Left renal cortex interstitium (tissue), 4 donors: ENCODE results near the gene SLC6A13. TPM values are rescaled to one million over a fixed set of nuclear protein-coding genes. Genes with fewer than 3 reads are reported as not detected.

Experiments used
- DNase-seq, 4 donors: peaks; one replicate each; pipeline ENCODE4 v3.0.0-alpha.2; 2013; ENCODE audit warnings: low read depth in 4 of 4, low spot score in 2 of 4, missing footprints in 1 of 4
- polyA plus RNA-seq, 4 donors: library from polyadenylated mRNA; unstranded; fragments of 120-200 nt; gene quantifications; one replicate each; pipeline ENCODE4 v1.2.1, GENCODE V29; 2013; ENCODE audit not compliant: insufficient read length in 4 of 4

SLC6A13 gene
- polyA plus RNA-seq, 4 donors, result 39.0 to 57.4 (median 52.4) TPM

DNA sequence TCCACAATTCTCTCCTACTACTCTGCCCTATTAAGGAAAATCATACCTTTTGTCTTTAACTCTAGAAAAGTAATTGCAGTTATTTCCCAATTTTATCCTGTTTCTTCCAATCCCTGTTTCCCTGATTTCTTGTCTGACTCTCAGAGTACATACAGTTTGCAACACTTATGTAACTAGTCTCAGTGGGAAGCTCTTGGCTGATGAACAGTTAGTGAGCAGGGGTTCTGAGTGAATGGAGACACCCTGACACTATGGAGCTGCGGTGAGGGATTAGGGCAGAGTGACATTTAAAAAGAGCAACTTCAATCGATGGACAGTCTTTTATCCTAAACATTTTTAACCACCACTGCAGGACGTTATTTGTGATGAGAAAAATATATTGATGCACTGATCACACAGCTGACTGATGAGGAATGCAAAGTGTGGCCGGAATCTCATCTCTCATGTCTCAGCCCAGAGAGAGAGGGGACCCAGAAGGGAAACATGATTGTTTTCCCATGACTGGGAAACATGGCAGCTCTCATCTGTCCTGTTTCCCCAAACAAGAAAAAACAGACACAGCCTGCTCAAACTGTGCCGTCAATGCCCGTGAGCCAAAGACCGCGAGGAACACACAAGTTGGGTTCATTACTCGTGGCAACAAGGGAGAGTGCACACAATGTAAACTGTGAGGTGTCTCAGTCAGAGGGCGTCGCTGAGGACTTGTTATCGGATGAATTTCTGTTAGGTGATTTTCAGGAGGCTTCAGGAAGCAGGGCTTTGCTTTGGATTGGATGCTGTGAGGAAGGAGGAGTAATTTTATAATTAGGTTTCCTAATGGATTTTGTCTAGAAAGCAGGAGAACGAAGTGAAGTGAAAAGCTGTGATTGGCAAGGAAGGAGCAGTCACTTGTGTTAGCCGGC is 5.2 kb upstream of the SLC6A13 start:
- DNase-seq, result no peak

DNA sequence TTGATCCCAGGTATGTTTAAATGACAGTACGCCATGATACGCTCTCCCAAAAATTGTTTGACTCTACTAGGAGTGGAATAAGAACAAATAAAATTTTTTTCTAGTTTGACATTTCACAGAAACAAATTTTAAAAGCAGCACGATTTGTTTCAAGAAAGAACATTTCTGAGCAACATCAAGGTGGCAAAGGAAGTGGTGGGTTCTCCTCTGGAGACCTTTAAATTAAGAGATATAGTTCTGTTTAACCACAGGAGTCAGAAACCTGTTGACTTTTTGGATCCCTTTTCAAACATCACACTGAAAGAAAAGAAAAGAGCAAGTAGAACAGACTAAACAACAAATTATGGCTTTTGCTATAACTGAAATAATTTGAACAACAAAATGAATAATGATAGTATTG is 2.5 kb upstream of the SLC6A13 start:
- no peak for DNase-seq

GRCh38 chr12:264269-264668 is 1.6 kb upstream of the SLC6A13 start:
- DNase-seq, result no peak

GRCh38 chr12:263574-263973 is 938 bp upstream of the SLC6A13 start:
- no peak for DNase-seq

- DNase-seq, result no peak
Observed at GRCh38 chr12:262113-262512, 523 bp downstream of the SLC6A13 start.

- DNase-seq, result no peak
Observed at GRCh38 chr12:257521-258321, 4.9 kb downstream of the SLC6A13 start.

- no peak for DNase-seq
Observed at GRCh38 chr12:256958-257357, 5.7 kb downstream of the SLC6A13 start.

DNA sequence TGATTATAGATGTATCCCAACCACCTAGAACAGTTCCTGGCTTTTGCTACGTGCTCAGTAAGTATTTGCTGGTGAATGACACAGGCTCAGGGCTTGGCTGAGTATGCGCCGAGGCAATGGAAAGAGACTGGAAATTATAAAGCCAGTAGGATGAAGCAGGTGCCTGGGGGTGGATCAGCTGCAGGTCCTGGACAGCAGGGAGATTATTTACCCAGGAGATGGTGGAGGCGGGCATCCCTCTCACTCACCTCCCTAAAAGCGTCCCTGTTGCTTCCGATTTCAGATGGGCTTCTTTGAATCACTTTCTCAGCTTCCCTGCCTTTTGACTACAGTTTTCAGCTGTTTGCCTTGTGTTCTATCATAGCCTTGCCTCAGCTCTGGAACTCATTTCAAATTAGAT is 6.4 kb downstream of the SLC6A13 start:
- no peak for DNase-seq

GRCh38 chr12:254912-255311 is 7.7 kb downstream of the SLC6A13 start:
- DNase-seq, result no peak

DNA sequence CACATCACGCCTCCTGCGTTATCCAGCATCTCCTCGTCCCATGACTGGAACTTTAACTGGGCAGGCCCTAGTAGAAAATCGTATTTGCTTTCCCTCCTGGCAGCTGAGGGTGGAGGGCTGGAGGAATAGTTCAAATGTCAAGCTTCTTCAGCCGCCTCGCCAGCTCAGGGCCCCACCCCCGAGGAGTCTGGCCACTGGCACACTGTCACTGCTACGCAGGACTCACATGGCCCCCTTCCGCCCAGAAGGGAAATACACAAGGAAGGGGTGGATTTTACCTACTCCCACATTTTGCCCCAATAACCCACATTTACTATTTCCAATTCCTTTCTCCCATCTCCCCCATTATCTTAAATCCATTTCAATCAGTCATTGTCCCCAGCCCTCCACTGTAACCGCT is 8.6 kb downstream of the SLC6A13 start:
- no peak for DNase-seq

DNA sequence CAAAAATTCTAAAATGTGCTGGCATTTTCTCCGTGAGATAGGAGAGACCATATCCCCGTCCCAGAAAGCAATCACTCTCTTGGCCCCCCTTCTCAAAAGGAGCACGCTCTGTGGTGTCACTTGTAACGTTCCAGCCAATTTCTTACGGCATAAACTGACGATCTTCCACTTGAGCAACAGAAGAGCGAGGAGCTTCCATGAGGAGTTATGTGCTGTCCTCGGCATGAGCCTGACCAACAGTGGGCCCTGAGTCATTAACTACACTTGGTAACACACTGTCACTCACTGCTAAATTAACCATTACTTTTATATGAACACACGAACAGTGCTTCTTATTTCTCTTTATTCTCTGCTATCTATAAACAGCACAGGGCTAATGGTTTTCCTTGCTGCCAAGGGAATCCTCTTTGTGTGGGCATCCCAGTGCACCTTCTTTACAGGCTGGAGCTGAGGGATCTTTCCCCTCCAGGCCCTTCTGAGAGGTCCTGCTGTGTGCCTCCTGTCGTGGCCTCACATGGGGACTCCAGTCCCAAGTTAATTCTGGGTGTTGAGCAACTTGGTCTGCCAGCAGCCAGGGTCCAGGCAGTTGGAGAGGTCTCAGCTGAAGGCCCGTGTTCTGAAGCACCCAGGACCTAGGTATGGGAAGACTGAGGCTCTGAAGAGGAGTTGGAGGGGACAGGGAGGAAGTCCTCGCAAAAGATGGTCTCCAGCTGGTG is 9.4 kb downstream of the SLC6A13 start:
- no peak for DNase-seq

GRCh38 chr12:252636-253035 is 10.0 kb downstream of the SLC6A13 start:
- DNase-seq, result peak in 2 of 4 donors; percentile 56 to 66

DNA sequence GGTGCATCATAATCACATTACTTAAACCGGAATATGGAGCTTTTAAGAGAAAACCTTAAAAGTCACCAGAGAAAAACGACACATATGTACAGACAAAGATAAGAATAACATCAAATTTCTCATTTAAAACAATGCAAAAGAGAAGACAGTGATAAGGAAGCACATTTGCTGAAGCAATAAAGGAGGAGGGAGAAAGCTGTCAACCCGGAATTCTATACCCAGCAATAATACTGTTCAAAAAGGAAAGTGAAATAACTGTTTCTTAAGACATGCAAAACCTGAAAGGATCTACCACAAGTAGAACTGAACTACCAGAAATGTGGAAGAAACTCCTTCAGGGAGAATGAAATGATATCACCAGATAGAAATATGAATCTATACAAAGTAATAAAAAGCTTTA is 15.4 kb downstream of the SLC6A13 start:
- DNase-seq, result no peak

- DNase-seq, result no peak
Observed at GRCh38 chr12:243381-243780, 19.3 kb downstream of the SLC6A13 start.

GRCh38 chr12:242496-242895 is 20.1 kb downstream of the SLC6A13 start:
- DNase-seq, result no peak

- DNase-seq, result no peak
Observed at GRCh38 chr12:241266-241665, 21.4 kb downstream of the SLC6A13 start.

- no peak for DNase-seq
Observed at GRCh38 chr12:240566-240965, 22.1 kb downstream of the SLC6A13 start.

DNA sequence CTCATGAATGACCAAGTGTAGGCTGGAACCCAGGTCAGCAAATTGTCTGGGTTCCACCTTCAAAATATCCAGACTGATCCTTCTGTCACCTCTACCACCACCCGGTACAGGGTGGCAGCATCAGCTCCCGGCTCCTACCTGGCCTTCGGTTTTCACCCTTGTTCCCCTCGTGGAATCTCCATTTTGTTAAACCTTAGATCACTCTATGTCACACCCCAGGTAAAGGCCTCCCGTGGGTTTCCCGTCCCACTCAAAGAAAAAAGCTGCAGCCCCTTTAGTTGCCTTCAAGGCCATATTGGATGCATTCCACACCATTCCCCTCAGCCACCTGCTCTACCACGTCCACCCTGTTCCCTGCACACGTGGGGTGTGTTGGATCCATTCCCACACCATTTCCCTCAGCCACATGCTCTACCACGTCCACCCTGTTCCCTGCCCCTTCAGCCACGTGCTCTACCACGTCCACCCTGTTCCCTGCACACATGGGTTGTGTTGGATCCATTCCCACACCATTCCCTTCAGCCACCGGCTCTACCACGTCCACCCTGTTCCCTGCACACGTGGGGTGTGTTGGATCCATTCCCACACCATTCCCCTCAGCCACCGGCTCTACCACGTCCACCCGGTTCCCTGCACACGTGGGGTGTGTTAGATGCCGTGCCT is 23.8 kb downstream of the SLC6A13 start:
- DNase-seq, result no peak

DNA sequence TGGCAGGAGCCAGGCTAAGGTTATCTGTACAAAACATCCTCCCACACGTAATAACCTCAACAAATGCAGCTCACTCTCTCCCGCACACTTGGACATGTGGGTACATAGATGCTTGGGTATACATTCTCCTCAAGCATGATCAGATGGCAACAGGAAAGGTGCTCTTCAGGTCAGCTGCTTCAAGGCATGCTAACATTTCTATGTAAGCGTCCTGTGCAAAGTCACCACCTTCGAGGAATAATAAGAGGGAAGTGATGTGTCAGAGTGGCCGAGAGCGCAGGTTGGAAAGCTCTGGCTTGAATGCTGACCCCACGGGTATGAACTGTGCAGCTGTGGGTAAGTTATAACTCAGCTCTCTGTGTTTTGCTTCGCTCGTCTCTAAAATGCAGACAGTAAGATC is 24.5 kb downstream of the SLC6A13 start:
- no peak for DNase-seq

DNA sequence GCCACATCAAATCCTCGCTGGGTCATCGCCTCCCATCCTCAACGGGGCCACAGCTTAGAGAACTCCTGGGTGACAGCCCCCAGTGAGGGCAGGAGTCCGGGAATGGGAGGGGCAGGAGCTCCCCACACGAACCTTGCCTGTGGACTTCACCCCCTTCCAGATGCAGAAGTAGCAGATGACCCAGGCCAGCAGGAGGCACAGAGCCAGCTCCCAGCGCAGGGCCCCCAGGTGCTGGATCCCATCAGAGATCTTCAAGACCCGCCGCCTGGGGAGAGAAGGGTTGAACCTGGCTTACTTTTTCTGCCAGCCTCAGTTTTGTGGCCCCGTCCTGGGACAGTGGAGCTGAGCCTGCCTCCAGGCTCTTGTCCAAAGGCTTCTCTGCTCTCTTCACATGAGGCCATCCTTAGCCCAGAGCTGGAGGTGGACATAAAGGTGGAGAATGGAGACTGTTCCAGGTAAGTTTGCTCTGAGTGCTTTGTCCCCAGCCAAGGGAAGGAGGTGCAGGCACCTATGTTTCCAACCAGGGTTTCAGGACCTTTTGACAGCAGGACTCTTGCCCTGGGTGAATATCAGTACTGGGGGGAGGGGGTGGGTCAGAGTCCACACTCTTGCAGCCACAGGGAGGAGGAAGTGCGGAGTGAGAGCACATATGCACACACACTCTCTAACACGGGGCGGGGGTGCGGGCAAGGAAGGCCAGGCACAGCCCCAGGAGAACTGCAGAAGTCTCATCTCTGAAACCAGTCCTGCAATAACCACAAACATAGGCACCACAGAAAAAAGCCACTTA is 25.4 kb downstream of the SLC6A13 start:
- DNase-seq, result no peak
